A549 (cell line): ENCODE measurements around the gene IL12A. TPM values are rescaled to one million over a fixed set of nuclear protein-coding genes. Genes with fewer than 3 reads are reported as not detected.

Source experiments
- ATAC-seq, 2 experiments: fragments of 200-7000 bp in 1 of 2; fragments of >200 bp in 1 of 2; cut with Nextera tagmentation in 1 of 2; cut with Tn5 transposase in 1 of 2; 3 replicates each; pipeline versions ENCODE4 v1.8.0 to v1.9.1; 2018 to 2020; ENCODE audit warnings: mild to moderate bottlenecking in 1 of 2, moderate library complexity in 1 of 2
- CTCF ChIA-PET: fragments of 300-600 bp; sonication (Branson Sonifier 250); formaldehyde crosslinking; extraction: SDS; loops from one replicate; lab custom pipeline; 2021; ENCODE audit warnings: antibody characterized with exemption, inconsistent platforms; lab: Yijun Ruan, JAX
- POLR2A ChIA-PET: fragments of 350-600 bp; formaldehyde crosslinking; extraction: SDS; loops from one replicate; lab custom pipeline; 2021; ENCODE audit warnings: antibody characterized with exemption, inconsistent platforms; lab: Yijun Ruan, JAX
- DNase-seq, 2 experiments: peaks; one replicate each; pipeline versions ENCODE4 v3.0.0 to v3.0.0-alpha.2; 2011 to 2016; ENCODE audit warnings: low read depth in 1 of 2, low spot score in 1 of 2
- FAIRE-seq: peaks from 2 replicates; lab custom pipeline; 2011; peaks lifted over from hg19 to GRCh38; lab: Jason Lieb, UNC
- H3K27ac ChIP-seq, 2 experiments: fragments of >200 bp; sonication (Bioruptor Twin); formaldehyde crosslinking; 3 replicates each; pipeline ENCODE4 v1.5.1; 2016 to 2017
- H3K4me1 ChIP-seq: fragments of >200 bp; sonication (Bioruptor Twin); formaldehyde crosslinking; 3 replicates; pipeline ENCODE4 v1.6.1; 2016
- H3K4me2 ChIP-seq: fragments of >200 bp; sonication (Bioruptor Twin); formaldehyde crosslinking; 3 replicates; pipeline ENCODE4 v1.6.1; 2016
- H3K4me3 ChIP-seq: fragments of >200 bp; sonication (Bioruptor Twin); formaldehyde crosslinking; 3 replicates; pipeline ENCODE4 v1.5.1; 2016
- H3K9me3 ChIP-seq: fragments of >200 bp; sonication (Bioruptor Twin); formaldehyde crosslinking; 3 replicates; pipeline ENCODE4 v1.6.1; 2016
- CHD2 ChIP-seq: fragments of 150-350 bp; IDR thresholded peaks from 2 replicates; pipeline ENCODE4 v1.6.1; 2014; ENCODE audit warnings: low read length; ENCODE audit not compliant: partially characterized antibody
- EHF ChIP-seq: fragments of 250-450 bp; sonication (Bioruptor Pico); IDR thresholded peaks from 2 replicates; pipeline ENCODE4 v1.5.0; 2020; ENCODE audit warnings: mild to moderate bottlenecking
- EHMT2 ChIP-seq: fragments of 200-600 bp; sonication (generic); IDR thresholded peaks from 2 replicates; pipeline ENCODE4 v1.6.1; 2016; ENCODE audit warnings: antibody characterized with exemption, low read depth, mild to moderate bottlenecking, moderate library complexity
- ESRRA ChIP-seq: fragments of 150-350 bp; IDR thresholded peaks from 2 replicates; pipeline ENCODE4 v1.6.1; 2014; ENCODE audit warnings: mild to moderate bottlenecking, low read length, borderline replicate concordance
- FOSB ChIP-seq: fragments of 250-450 bp; sonication (Bioruptor Pico); IDR thresholded peaks from 2 replicates; pipeline ENCODE4 v1.5.0; 2020; ENCODE audit warnings: mild to moderate bottlenecking, moderate library complexity
- FOXS1 ChIP-seq: fragments of 250-450 bp; sonication (Bioruptor Pico); IDR thresholded peaks from 2 replicates; pipeline ENCODE4 v1.5.0; 2020; ENCODE audit warnings: mild to moderate bottlenecking, moderate library complexity
- HOXB13 ChIP-seq: fragments of 250-450 bp; sonication (Bioruptor Pico); IDR thresholded peaks from 2 replicates; pipeline ENCODE4 v1.5.0; 2020; ENCODE audit warnings: low read depth, mild to moderate bottlenecking, moderate library complexity
- JUN ChIP-seq, 2 experiments: fragments of >200 bp; sonication (Bioruptor Twin); formaldehyde crosslinking; IDR thresholded peaks; 2 replicates in 1 of 2; 3 replicates in 1 of 2; pipeline ENCODE4 v1.6.1; 2016 to 2017
- KDM1A ChIP-seq: fragments of 200-600 bp; sonication (generic); IDR thresholded peaks from 2 replicates; pipeline ENCODE4 v1.6.1; 2016; ENCODE audit warnings: low read depth, mild to moderate bottlenecking
- NFE2L2 ChIP-seq: fragments of 150-350 bp; conservative IDR thresholded peaks from 2 replicates; pipeline ENCODE4 v1.6.1; 2014; ENCODE audit warnings: low read length
- PHF8 ChIP-seq: fragments of 200-600 bp; sonication (generic); IDR thresholded peaks from 2 replicates; pipeline ENCODE4 v1.6.1; 2016; ENCODE audit warnings: low read depth, mild to moderate bottlenecking, antibody characterized with exemption, moderate library complexity, borderline replicate concordance
- POLR2AphosphoS2 ChIP-seq: conservative IDR thresholded peaks from 2 replicates; pipeline ENCODE4 v1.6.1; 2012; ENCODE audit warnings: low read length, improper control_type of control experiment, inconsistent platforms
- RAD21 ChIP-seq, 2 experiments: fragments of >200 bp in 1 of 2; sonication (Bioruptor Twin) in 1 of 2; formaldehyde crosslinking in 1 of 2; IDR thresholded peaks in 1 of 2; conservative IDR thresholded peaks in 1 of 2; 2 replicates in 1 of 2; 3 replicates in 1 of 2; pipeline ENCODE4 v1.6.1; 2012 to 2018; ENCODE audit warnings: inconsistent platforms in 1 of 2
- RARB ChIP-seq: fragments of 250-450 bp; sonication (Bioruptor Pico); IDR thresholded peaks from 2 replicates; pipeline ENCODE4 v1.8.0; 2021; ENCODE audit warnings: mild to moderate bottlenecking, moderate library complexity
- SMC3 ChIP-seq: fragments of >200 bp; sonication (Bioruptor Twin); formaldehyde crosslinking; IDR thresholded peaks from 3 replicates; pipeline ENCODE4 v1.6.1; 2018; ENCODE audit warnings: inconsistent platforms
- SREBF2 ChIP-seq: fragments of 450-650 bp; IDR thresholded peaks from 2 replicates; pipeline ENCODE4 v1.6.1; 2014; ENCODE audit warnings: mild to moderate bottlenecking, moderate library complexity
- TFCP2L1 ChIP-seq: fragments of 250-450 bp; sonication (Bioruptor Pico); IDR thresholded peaks from 2 replicates; pipeline ENCODE4 v1.5.0; 2021; ENCODE audit warnings: mild to moderate bottlenecking
- ZFP36 ChIP-seq: fragments of 450-650 bp; IDR thresholded peaks from 2 replicates; pipeline ENCODE4 v1.6.1; 2014; ENCODE audit warnings: borderline replicate concordance; ENCODE audit not compliant: partially characterized antibody
- ZSCAN20 ChIP-seq: fragments of 250-450 bp; sonication (Bioruptor Pico); IDR thresholded peaks from 2 replicates; pipeline ENCODE4 v1.8.0; 2022; ENCODE audit warnings: mild to moderate bottlenecking, moderate library complexity
- WGBS: methylation state at CpG from one replicate; pipeline ENCODE4 v1.1.6; 2017; ENCODE audit errors: missing lambda C conversion rate; 5-methylcytosine and 5-hydroxymethylcytosine counted together
- polyA plus RNA-seq, 4 experiments: library from polyadenylated mRNA; depleted of rRNA in 3 of 4; stranded (reverse); fragments of >200 nt; fragmentation: RNase III in 1 of 4; extraction: RNeasy Plus Mini Kit Qiagen cat#74134 plus additional on column Dnase treatment in 1 of 4; gene quantifications; 2 replicates in 3 of 4; 3 replicates in 1 of 4; pipeline ENCODE4 v1.2.3, GENCODE V29; 2011 to 2017
- TF ChIP-seq, protein P1 (sequence below): fragments of >200 bp; sonication (Bioruptor Twin); formaldehyde crosslinking; IDR thresholded peaks from 3 replicates; pipeline ENCODE4 v1.5.1; 2016
- TF ChIP-seq, protein P2 (sequence below): IDR thresholded peaks from 2 replicates; pipeline ENCODE4 v1.6.1; 2012
- TF ChIP-seq, protein P3 (sequence below): fragments of 150-350 bp; IDR thresholded peaks from 2 replicates; pipeline ENCODE4 v1.6.1; 2014; ENCODE audit warnings: low read depth, mild to moderate bottlenecking, low read length
- TF ChIP-seq, protein P4 (sequence below): fragments of 250-450 bp; sonication (Bioruptor Pico); IDR thresholded peaks from 2 replicates; pipeline ENCODE4 v1.5.0; 2020; ENCODE audit warnings: low read depth, mild to moderate bottlenecking, moderate library complexity
- TF ChIP-seq, protein P5 (sequence below): fragments of 250-450 bp; sonication (Bioruptor Pico); IDR thresholded peaks from 2 replicates; pipeline ENCODE4 v1.5.0; 2021; ENCODE audit warnings: mild to moderate bottlenecking, moderate library complexity, borderline replicate concordance

IL12A gene
- polyA plus RNA-seq, 2 of the 4 experiments (the other 2 are of a cell fraction): 1.3 to 1.7 TPM

DNA sequence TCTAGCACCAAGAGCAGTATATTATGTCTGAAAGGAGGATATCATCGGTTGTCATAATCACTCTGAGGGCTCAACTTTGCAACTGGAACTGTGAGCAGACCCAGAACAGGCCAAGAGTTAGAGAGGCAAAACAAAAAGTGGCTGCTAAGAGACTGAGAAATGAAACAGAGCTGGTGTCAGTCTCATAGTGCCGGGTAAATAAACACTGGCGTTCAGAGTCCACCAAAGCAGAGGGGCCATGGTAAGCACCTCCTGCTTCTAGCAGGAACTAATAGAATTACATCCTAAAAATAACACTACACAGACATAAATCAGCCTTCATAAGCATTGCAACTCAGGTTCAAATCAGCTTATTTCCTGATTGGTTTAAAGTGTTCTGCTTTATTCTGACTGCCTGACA, 10.3 kb upstream of the IL12A start:
- FAIRE-seq: no peak
- no peak for TF ChIP-seq SMC3
- TF ChIP-seq EHF (CRISPR knock-in tag): no peak
- no peak for TF ChIP-seq ZSCAN20 (CRISPR knock-in tag)
- no peak for TF ChIP-seq JUN (IDR thresholded peaks at IDR 0.05)
- TF ChIP-seq, protein P1, sequence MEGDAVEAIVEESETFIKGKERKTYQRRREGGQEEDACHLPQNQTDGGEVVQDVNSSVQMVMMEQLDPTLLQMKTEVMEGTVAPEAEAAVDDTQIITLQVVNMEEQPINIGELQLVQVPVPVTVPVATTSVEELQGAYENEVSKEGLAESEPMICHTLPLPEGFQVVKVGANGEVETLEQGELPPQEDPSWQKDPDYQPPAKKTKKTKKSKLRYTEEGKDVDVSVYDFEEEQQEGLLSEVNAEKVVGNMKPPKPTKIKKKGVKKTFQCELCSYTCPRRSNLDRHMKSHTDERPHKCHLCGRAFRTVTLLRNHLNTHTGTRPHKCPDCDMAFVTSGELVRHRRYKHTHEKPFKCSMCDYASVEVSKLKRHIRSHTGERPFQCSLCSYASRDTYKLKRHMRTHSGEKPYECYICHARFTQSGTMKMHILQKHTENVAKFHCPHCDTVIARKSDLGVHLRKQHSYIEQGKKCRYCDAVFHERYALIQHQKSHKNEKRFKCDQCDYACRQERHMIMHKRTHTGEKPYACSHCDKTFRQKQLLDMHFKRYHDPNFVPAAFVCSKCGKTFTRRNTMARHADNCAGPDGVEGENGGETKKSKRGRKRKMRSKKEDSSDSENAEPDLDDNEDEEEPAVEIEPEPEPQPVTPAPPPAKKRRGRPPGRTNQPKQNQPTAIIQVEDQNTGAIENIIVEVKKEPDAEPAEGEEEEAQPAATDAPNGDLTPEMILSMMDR: no peak
- TF ChIP-seq, protein P2, sequence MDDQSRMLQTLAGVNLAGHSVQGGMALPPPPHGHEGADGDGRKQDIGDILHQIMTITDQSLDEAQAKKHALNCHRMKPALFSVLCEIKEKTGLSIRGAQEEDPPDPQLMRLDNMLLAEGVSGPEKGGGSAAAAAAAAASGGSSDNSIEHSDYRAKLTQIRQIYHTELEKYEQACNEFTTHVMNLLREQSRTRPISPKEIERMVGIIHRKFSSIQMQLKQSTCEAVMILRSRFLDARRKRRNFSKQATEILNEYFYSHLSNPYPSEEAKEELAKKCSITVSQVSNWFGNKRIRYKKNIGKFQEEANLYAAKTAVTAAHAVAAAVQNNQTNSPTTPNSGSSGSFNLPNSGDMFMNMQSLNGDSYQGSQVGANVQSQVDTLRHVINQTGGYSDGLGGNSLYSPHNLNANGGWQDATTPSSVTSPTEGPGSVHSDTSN: no peak
- TF ChIP-seq PHF8: no peak
- TF ChIP-seq, protein P3, sequence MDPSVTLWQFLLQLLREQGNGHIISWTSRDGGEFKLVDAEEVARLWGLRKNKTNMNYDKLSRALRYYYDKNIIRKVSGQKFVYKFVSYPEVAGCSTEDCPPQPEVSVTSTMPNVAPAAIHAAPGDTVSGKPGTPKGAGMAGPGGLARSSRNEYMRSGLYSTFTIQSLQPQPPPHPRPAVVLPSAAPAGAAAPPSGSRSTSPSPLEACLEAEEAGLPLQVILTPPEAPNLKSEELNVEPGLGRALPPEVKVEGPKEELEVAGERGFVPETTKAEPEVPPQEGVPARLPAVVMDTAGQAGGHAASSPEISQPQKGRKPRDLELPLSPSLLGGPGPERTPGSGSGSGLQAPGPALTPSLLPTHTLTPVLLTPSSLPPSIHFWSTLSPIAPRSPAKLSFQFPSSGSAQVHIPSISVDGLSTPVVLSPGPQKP: no peak
- TF ChIP-seq TFCP2L1: no peak
- TF ChIP-seq ZFP36: no peak
- TF ChIP-seq NFE2L2: no peak
- TF ChIP-seq, protein P4, sequence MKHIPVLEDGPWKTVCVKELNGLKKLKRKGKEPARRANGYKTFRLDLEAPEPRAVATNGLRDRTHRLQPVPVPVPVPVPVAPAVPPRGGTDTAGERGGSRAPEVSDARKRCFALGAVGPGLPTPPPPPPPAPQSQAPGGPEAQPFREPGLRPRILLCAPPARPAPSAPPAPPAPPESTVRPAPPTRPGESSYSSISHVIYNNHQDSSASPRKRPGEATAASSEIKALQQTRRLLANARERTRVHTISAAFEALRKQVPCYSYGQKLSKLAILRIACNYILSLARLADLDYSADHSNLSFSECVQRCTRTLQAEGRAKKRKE: no peak
- TF ChIP-seq RAD21 (conservative IDR thresholded peaks at IDR 0.05 in 1 of 2, IDR thresholded peaks at IDR 0.05 in 1 of 2): no peak
- TF ChIP-seq, protein P5, sequence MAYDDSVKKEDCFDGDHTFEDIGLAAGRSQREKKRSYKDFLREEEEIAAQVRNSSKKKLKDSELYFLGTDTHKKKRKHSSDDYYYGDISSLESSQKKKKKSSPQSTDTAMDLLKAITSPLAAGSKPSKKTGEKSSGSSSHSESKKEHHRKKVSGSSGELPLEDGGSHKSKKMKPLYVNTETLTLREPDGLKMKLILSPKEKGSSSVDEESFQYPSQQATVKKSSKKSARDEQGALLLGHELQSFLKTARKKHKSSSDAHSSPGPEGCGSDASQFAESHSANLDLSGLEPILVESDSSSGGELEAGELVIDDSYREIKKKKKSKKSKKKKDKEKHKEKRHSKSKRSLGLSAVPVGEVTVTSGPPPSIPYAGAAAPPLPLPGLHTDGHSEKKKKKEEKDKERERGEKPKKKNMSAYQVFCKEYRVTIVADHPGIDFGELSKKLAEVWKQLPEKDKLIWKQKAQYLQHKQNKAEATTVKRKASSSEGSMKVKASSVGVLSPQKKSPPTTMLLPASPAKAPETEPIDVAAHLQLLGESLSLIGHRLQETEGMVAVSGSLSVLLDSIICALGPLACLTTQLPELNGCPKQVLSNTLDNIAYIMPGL: no peak
- TF ChIP-seq CHD2: no peak
- TF ChIP-seq SREBF2: no peak
- no peak for TF ChIP-seq ESRRA
- TF ChIP-seq EHMT2: no peak
- TF ChIP-seq, all 56 proteins: peak for 0
- 37% methylated on average over 3 of the region's 3 CpGs for WGBS
- ChIA-PET CTCF (interaction anchor here (0.9 to 7.6 kb wide), 4 partner anchors 10 to 28 kb away, joined by 3 to 75 read pairs (median 4); partner anchors contain the start of gene IL12A), POLR2A (no interaction called here)
- Histone ChIP-seq H3K9me3 (peaks cover 16% of the 10 kb centered on the region; the same call in 1 of the 3 replicates), H3K4me2 (no peak overlapping the region), H3K4me1 (no peaks in the 10 kb centered on the region), H3K27ac (no peak overlapping the region), H3K4me3 (no peak overlapping the region)
- no peak for DNase-seq
- ATAC-seq: no peak

DNA sequence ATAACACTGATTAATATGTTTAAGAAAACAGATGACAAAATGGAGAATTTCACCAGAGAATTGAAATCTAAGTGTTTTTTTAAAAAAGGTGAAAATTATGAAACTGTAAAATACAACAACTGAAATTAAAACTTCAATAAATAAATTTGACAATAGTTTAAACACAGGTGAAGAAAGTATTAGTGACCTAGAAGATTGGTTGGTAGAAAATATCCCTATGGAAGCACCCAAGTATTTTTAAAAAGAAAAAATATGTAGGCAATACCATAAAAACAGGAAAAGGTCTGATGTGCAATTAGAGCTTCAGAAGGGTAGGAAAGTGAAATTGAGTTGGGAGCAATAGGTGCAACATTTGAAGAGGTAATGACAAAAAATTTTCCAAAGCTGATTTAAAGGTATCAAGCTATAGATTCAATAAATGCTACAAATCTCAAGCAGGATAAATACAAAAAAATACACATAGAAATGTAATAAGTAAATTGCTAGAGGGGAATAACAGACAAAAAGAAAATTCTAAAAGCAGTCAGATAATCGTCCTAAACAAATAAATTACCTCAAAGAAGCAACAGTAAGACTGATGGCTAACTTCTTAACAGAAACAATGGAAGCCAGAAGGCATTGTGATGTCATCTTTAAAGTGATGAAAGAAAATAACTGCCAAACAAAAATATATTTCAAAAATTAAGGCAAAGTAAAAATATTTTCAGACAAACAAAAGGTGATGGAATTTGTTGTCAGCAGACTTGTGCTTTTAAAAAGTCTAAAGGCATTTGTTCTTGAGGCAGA, 9.5 kb upstream of the IL12A start:
- H3K4me2 ChIP-seq: no peak overlapping the region
- no peak overlapping the region for H3K4me3 ChIP-seq
- 0% methylated on average over 1 of the region's 1 CpG for WGBS
- FAIRE-seq (no peak), ATAC-seq (no peak), DNase-seq (no peak)
- H3K9me3 ChIP-seq: peaks cover 16% of the 10 kb centered on the region; the same call in 1 of the 3 replicates
- H3K27ac ChIP-seq: no peak overlapping the region
- ChIA-PET POLR2A (no interaction called here), CTCF (interaction anchor here (1.1 to 7.6 kb wide), 2 partner anchors 9 to 27 kb away, joined by 4 to 75 read pairs; partner anchors contain the start of gene IL12A)
- H3K4me1 ChIP-seq: no peaks in the 10 kb centered on the region
- TF ChIP-seq KDM1A: no peak
- TF ChIP-seq FOSB (CRISPR knock-in tag): no peak
- TF ChIP-seq FOXS1 (CRISPR knock-in tag): no peak
- TF ChIP-seq, protein P5: no peak
- TF ChIP-seq ZFP36: no peak
- no peak for TF ChIP-seq POLR2AphosphoS2
- TF ChIP-seq RARB (CRISPR knock-in tag): no peak
- TF ChIP-seq, protein P1: no peak
- no peak for TF ChIP-seq HOXB13 (CRISPR knock-in tag)
